Measurements from ENCODE around the gene NOD1. TPM values are rescaled to one million over a fixed set of nuclear protein-coding genes. Genes with fewer than 3 reads are reported as not detected.

NOD1 gene
- total RNA-seq, 2 donors from 2014 or later, result 3.6 to 4.6 TPM

GRCh38 chr7:30446266-30446665 lies 32.3 kb downstream of the NOD1 start:
- H3K27me3 ChIP-seq, result no peaks in the 10 kb centered on the region
- intact Hi-C loops (cut with DNase I), result no loop called here
- peaks cover 23% of the 10 kb centered on the region for H3K4me1 ChIP-seq
- TF ChIP-seq POLR2A (IDR thresholded peaks at IDR 0.05) (no peak), CTCF (IDR thresholded peaks at IDR 0.05) (no peak)
- no peaks in the 10 kb centered on the region for H3K36me3 ChIP-seq (replicated peaks in 1 of 2; ENCODE audit: insufficient read depth in 1 of 2, low read depth in 2 of 2)
- ATAC-seq (no peak), DNase-seq (no peak)
- H3K4me3 ChIP-seq, result no peak overlapping the region
- no peaks in the 10 kb centered on the region for H3K9me3 ChIP-seq
- 91 to 100% methylated on average over 1 to 4 of the region's 4 CpGs for WGBS, 2 donors
- H3K27ac ChIP-seq, result no peak overlapping the region

GRCh38 chr7:30445770-30446169 lies 32.8 kb downstream of the NOD1 start:
- ATAC-seq (peak; percentile 50), DNase-seq (peak; percentile 31 to 79 (median 54))
- intact Hi-C loops (cut with DNase I), result no loop called here
- Histone ChIP-seq H3K27me3 (no peaks in the 10 kb centered on the region), H3K36me3 (replicated peaks in 1 of 2; ENCODE audit: insufficient read depth in 1 of 2, low read depth in 2 of 2) (no peaks in the 10 kb centered on the region), H3K9me3 (no peaks in the 10 kb centered on the region), H3K4me3 (no peak overlapping the region), H3K27ac (no peak overlapping the region), H3K4me1 (peaks cover 22% of the 10 kb centered on the region)
- 74 to 76% methylated on average over 7 of the region's 7 CpGs for WGBS, 2 donors
- TF ChIP-seq CTCF (IDR thresholded peaks at IDR 0.05) (peak in 2 of 7 experiments; percentile 7 to 33), POLR2A (IDR thresholded peaks at IDR 0.05) (no peak)

- H3K9me3 ChIP-seq, result no peaks in the 10 kb centered on the region
- H3K4me3 ChIP-seq, result no peak overlapping the region
- ATAC-seq (peak; percentile 70), DNase-seq (peak; percentile 58 to 80 (median 66))
- peaks cover 24% of the 10 kb centered on the region for H3K4me1 ChIP-seq
- peaks cover 0 to 1% of the 10 kb centered on the region in 2 donors for H3K36me3 ChIP-seq (replicated peaks in 1 of 2; ENCODE audit: insufficient read depth in 1 of 2, low read depth in 2 of 2)
- TF ChIP-seq POLR2A (IDR thresholded peaks at IDR 0.05) (no peak), CTCF (IDR thresholded peaks at IDR 0.05) (no peak)
- no peaks in the 10 kb centered on the region for H3K27me3 ChIP-seq
- intact Hi-C loops (cut with DNase I), result no loop called here
- H3K27ac ChIP-seq, result peak overlapping the region in 3 of 4 donors; percentile 35 to 49 (median 47)
- 72 to 78% methylated on average over 16 to 21 of the region's 21 CpGs for WGBS, 2 donors
These were observed 40.6 kb downstream of the NOD1 start for GRCh38 chr7:30437823-30438574.

- H3K27ac ChIP-seq, result no peak overlapping the region
- 92 to 100% methylated on average over 1 of the region's 1 CpG for WGBS, 2 donors
These were observed 42.1 kb downstream of the NOD1 start for GRCh38 chr7:30436518-30436917.

More at GRCh38 chr7:30436518-30436917, 42.1 kb downstream of the NOD1 start:
- H3K4me1 ChIP-seq, result peaks cover 39% of the 10 kb centered on the region
- no peaks in the 10 kb centered on the region for H3K27me3 ChIP-seq
- H3K9me3 ChIP-seq, result no peaks in the 10 kb centered on the region
- no peak for ATAC-seq
- intact Hi-C loops (cut with DNase I), result no loop called here
- H3K4me3 ChIP-seq, result no peak overlapping the region
- no peak for TF ChIP-seq CTCF (IDR thresholded peaks at IDR 0.05)
- no peak for TF ChIP-seq POLR2A (IDR thresholded peaks at IDR 0.05)
- H3K36me3 ChIP-seq (replicated peaks in 1 of 2; ENCODE audit: insufficient read depth in 1 of 2, low read depth in 2 of 2), result peaks cover 0 to 1% of the 10 kb centered on the region in 2 donors
- no peak for DNase-seq
